Measurements from ENCODE around the gene PLPP4. TPM values are rescaled to one million over a fixed set of nuclear protein-coding genes. Genes with fewer than 3 reads are reported as not detected.

The PLPP4 gene
- total and polyA plus RNA-seq, 2 donors (not counting 1 experiment from before 2014, with no cell fraction given): 0.22 to 1.2 TPM

DNA sequence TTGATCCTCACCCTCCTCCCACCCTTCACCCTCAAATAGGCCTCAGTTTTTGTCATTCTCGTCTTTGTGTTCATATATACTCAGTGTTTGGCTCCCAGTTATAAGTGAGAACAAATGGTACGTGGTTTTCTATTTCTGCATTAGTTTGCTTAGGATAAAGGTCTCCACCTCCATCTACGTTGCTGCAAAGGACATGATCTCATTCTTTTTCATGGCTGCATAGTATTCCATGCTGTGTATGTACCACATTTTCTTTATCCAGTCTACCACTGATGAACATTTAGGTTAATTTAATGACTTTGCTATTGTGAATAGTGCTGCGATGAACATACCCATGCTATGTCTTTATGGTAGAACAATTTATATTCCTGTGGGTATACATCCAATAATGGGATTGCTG, 91.2 kb downstream of the PLPP4 start:
- DNase-seq (ENCODE audit: low read depth in 2 of 2): no peak
- no peak overlapping the region for H3K4me2 ChIP-seq (ENCODE audit: extremely low read depth, insufficient read depth, low read length)
- no peak overlapping the region for H3K4me3 ChIP-seq (replicated peaks in 1 of 4; ENCODE audit: control extremely low read depth in 1 of 4, insufficient read depth in 1 of 4, low read depth in 3 of 4, low read length in 4 of 4)
- no peaks in the 10 kb centered on the region for H3K27me3 ChIP-seq (ENCODE audit: control insufficient read depth, insufficient read depth, low read length)
- no peaks in the 10 kb centered on the region for H3K9me3 ChIP-seq (ENCODE audit: control insufficient read depth, insufficient read depth, low read depth, low read length)
- H3K79me2 ChIP-seq (ENCODE audit: control insufficient read depth, insufficient read depth, low read length): no peaks in the 10 kb centered on the region
- no peak overlapping the region for H3K27ac ChIP-seq (ENCODE audit: insufficient read depth, low read length)
- no peaks in the 10 kb centered on the region for H3K36me3 ChIP-seq (ENCODE audit: control insufficient read depth, insufficient read depth, low read length)
- no peaks in the 10 kb centered on the region for H3K4me1 ChIP-seq (ENCODE audit: control insufficient read depth, extremely low read depth, insufficient read depth, low read length)
- no peak overlapping the region for H3K9ac ChIP-seq (ENCODE audit: insufficient read depth, low read length)
- TF ChIP-seq, protein P1, sequence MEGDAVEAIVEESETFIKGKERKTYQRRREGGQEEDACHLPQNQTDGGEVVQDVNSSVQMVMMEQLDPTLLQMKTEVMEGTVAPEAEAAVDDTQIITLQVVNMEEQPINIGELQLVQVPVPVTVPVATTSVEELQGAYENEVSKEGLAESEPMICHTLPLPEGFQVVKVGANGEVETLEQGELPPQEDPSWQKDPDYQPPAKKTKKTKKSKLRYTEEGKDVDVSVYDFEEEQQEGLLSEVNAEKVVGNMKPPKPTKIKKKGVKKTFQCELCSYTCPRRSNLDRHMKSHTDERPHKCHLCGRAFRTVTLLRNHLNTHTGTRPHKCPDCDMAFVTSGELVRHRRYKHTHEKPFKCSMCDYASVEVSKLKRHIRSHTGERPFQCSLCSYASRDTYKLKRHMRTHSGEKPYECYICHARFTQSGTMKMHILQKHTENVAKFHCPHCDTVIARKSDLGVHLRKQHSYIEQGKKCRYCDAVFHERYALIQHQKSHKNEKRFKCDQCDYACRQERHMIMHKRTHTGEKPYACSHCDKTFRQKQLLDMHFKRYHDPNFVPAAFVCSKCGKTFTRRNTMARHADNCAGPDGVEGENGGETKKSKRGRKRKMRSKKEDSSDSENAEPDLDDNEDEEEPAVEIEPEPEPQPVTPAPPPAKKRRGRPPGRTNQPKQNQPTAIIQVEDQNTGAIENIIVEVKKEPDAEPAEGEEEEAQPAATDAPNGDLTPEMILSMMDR (conservative IDR thresholded peaks at IDR 0.05 in 1 of 2, IDR thresholded peaks at IDR 0.05 in 1 of 2; ENCODE audit: low read depth in 1 of 2, low read length in 2 of 2): no peak
- TF ChIP-seq EZH2 (IDR thresholded peaks at IDR 0.05; ENCODE audit: low read length, missing control alignments): no peak
- no peaks in the 10 kb centered on the region for H4K20me1 ChIP-seq (ENCODE audit: control insufficient read depth, extremely low read depth, insufficient read depth, low read length)
- H2AFZ ChIP-seq (ENCODE audit: low read length): no peak overlapping the region

DNA sequence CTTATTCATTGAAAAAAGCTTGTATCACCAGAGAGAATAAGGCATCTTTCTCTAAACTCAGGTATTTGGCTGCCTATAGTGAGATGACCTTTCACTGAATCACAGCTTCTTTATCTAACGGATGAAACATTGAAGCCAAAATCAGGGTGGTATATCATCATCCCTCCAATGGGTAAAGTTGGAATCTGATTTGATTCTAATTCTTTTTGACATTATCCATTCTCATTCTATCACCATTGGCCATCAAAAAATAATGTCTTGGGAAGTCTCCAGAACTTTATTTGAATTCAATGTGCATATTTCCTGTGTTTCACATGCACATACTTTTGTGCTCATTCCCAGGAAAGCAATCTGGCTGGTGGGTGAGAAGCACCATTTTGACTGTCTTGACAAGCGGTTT, 95.2 kb downstream of the PLPP4 start:
- Histone ChIP-seq H3K27me3 (ENCODE audit: control insufficient read depth, insufficient read depth, low read length) (no peaks in the 10 kb centered on the region), H3K79me2 (ENCODE audit: control insufficient read depth, insufficient read depth, low read length) (no peaks in the 10 kb centered on the region)
- TF ChIP-seq, protein P1 (conservative IDR thresholded peaks at IDR 0.05 in 1 of 2, IDR thresholded peaks at IDR 0.05 in 1 of 2; ENCODE audit: low read depth in 1 of 2, low read length in 2 of 2): no peak
- TF ChIP-seq EZH2 (IDR thresholded peaks at IDR 0.05; ENCODE audit: low read length, missing control alignments): no peak

DNA sequence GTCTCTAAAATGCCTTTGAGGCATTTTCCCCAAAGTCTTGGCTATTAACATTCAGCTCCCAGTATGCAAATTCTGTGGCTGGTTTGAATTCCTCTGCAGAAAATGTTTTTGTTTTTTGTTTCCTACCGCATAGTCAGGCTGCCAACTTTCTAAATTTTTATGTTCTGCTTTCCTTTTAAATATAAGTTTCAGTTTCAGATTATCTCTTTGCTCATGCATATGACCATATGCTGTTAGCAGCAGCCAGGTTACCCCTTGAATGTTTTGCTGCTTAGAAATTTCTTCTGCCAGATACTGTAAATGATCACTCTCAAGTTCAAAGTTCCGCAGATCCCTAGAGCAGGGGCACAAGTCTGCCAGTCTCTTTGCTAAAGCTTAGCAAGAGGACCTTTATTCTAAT, 96.9 kb downstream of the PLPP4 start:
- TF ChIP-seq EZH2 (IDR thresholded peaks at IDR 0.05; ENCODE audit: low read length, missing control alignments): no peak
- TF ChIP-seq, protein P1 (conservative IDR thresholded peaks at IDR 0.05 in 1 of 2, IDR thresholded peaks at IDR 0.05 in 1 of 2; ENCODE audit: low read depth in 1 of 2, low read length in 2 of 2): no peak
- Histone ChIP-seq H4K20me1 (ENCODE audit: control insufficient read depth, extremely low read depth, insufficient read depth, low read length) (no peaks in the 10 kb centered on the region), H3K9me3 (ENCODE audit: control insufficient read depth, insufficient read depth, low read depth, low read length) (no peaks in the 10 kb centered on the region), H3K27me3 (ENCODE audit: control insufficient read depth, insufficient read depth, low read length) (no peaks in the 10 kb centered on the region), H3K79me2 (ENCODE audit: control insufficient read depth, insufficient read depth, low read length) (no peaks in the 10 kb centered on the region), H3K4me1 (ENCODE audit: control insufficient read depth, extremely low read depth, insufficient read depth, low read length) (no peaks in the 10 kb centered on the region), H3K4me2 (ENCODE audit: extremely low read depth, insufficient read depth, low read length) (no peak overlapping the region), H3K9ac (ENCODE audit: insufficient read depth, low read length) (no peak overlapping the region), H3K27ac (ENCODE audit: insufficient read depth, low read length) (no peak overlapping the region), H3K4me3 (replicated peaks in 1 of 4; ENCODE audit: control extremely low read depth in 1 of 4, insufficient read depth in 1 of 4, low read depth in 3 of 4, low read length in 4 of 4) (no peak overlapping the region), H2AFZ (ENCODE audit: low read length) (no peak overlapping the region), H3K36me3 (ENCODE audit: control insufficient read depth, insufficient read depth, low read length) (no peaks in the 10 kb centered on the region)
- no peak for DNase-seq (ENCODE audit: low read depth in 2 of 2)

More for the DNA sequence above, 95.2 kb downstream of the PLPP4 start:
- no peak overlapping the region for H3K9ac ChIP-seq (ENCODE audit: insufficient read depth, low read length)
- no peak overlapping the region for H3K4me2 ChIP-seq (ENCODE audit: extremely low read depth, insufficient read depth, low read length)
- no peaks in the 10 kb centered on the region for H4K20me1 ChIP-seq (ENCODE audit: control insufficient read depth, extremely low read depth, insufficient read depth, low read length)
- no peak for DNase-seq (ENCODE audit: low read depth in 2 of 2)
- H3K27ac ChIP-seq (ENCODE audit: insufficient read depth, low read length): no peak overlapping the region
- no peaks in the 10 kb centered on the region for H3K4me1 ChIP-seq (ENCODE audit: control insufficient read depth, extremely low read depth, insufficient read depth, low read length)
- no peaks in the 10 kb centered on the region for H3K9me3 ChIP-seq (ENCODE audit: control insufficient read depth, insufficient read depth, low read depth, low read length)
- H2AFZ ChIP-seq (ENCODE audit: low read length): no peak overlapping the region
- H3K36me3 ChIP-seq (ENCODE audit: control insufficient read depth, insufficient read depth, low read length): no peaks in the 10 kb centered on the region
- no peak overlapping the region for H3K4me3 ChIP-seq (replicated peaks in 1 of 4; ENCODE audit: control extremely low read depth in 1 of 4, insufficient read depth in 1 of 4, low read depth in 3 of 4, low read length in 4 of 4)

All from fibroblast of lung (primary cell).